DND-41 (cell line): Measurements from ENCODE around the gene LURAP1L.
"Not testable (repeated sequence)": the region's sequence is repeated elsewhere in the genome, so short reads cannot be mapped to it uniquely, and the experiment has no call there.

Experiments used
- ATAC-seq: fragments of 200-7000 bp; cut with Tn5 transposase; 3 replicates; pipeline ENCODE4 v1.9.1; 2021; ENCODE audit warnings: low read depth; ENCODE audit not compliant: insufficient read depth
- DNase-seq: peaks from one replicate; pipeline ENCODE4 v3.0.0-alpha.2; 2020
- H2AFZ ChIP-seq: 2 replicates; pipeline ENCODE4 v1.6.0; 2012; ENCODE audit warnings: low read depth, low read length
- H3K27ac ChIP-seq: 2 replicates; pipeline ENCODE4 v1.5.1; 2012; ENCODE audit warnings: low read length, inconsistent platforms
- H3K27me3 ChIP-seq: fragments of 200-600 bp; sonication (generic); 2 replicates; pipeline ENCODE4 v1.6.0; 2012; ENCODE audit warnings: low read length, mild to moderate bottlenecking, inconsistent platforms; ENCODE audit not compliant: insufficient read depth, poor library complexity
- H3K36me3 ChIP-seq: 2 replicates; pipeline ENCODE4 v1.5.1; 2012; ENCODE audit warnings: low read length, inconsistent platforms; ENCODE audit not compliant: insufficient read depth
- H3K4me1 ChIP-seq: 2 replicates; pipeline ENCODE4 v1.5.1; 2012; ENCODE audit warnings: mild to moderate bottlenecking, low read length; ENCODE audit not compliant: insufficient read depth
- H3K4me2 ChIP-seq: 2 replicates; pipeline ENCODE4 v1.6.0; 2012; ENCODE audit warnings: mild to moderate bottlenecking, moderate library complexity, low read length, inconsistent platforms; ENCODE audit not compliant: insufficient read depth
- H3K4me3 ChIP-seq, 2 experiments: fragments of 200-600 bp in 1 of 2; shearing (Covaris generic) in 1 of 2; 2 replicates each; pipeline ENCODE4 v1.5.1; 2012 to 2016; ENCODE audit warnings: inconsistent platforms in 2 of 2, low read length in 2 of 2, mild to moderate bottlenecking in 2 of 2, low read depth in 1 of 2, moderate library complexity in 1 of 2
- H3K79me2 ChIP-seq: 2 replicates; pipeline ENCODE4 v1.6.0; 2012; ENCODE audit warnings: low read length, inconsistent platforms; ENCODE audit not compliant: insufficient read depth
- H3K9ac ChIP-seq: 2 replicates; pipeline ENCODE4 v1.6.0; 2012; ENCODE audit warnings: low read depth, mild to moderate bottlenecking, inconsistent platforms, low read length, moderate library complexity
- H3K9me3 ChIP-seq: 2 replicates; pipeline ENCODE4 v1.5.1; 2012; ENCODE audit warnings: low read length, moderate library complexity, mild to moderate bottlenecking, inconsistent platforms; ENCODE audit not compliant: insufficient read depth, severe bottlenecking
- H4K20me1 ChIP-seq: 2 replicates; pipeline ENCODE4 v1.6.0; 2012; ENCODE audit warnings: low read length; ENCODE audit not compliant: insufficient read depth
- CTCF ChIP-seq: IDR thresholded peaks from 2 replicates; pipeline ENCODE4 v1.5.1; 2012; ENCODE audit warnings: borderline replicate concordance, low read length, moderate library complexity, mild to moderate bottlenecking; ENCODE audit not compliant: poor library complexity, severe bottlenecking; ENCODE audit errors: extremely low read depth
- EZH2 ChIP-seq: IDR thresholded peaks from 3 replicates; pipeline ENCODE4 v1.6.1; 2012; ENCODE audit warnings: borderline replicate concordance, low read depth, mild to moderate bottlenecking, moderate library complexity, low read length, inconsistent platforms; ENCODE audit not compliant: severe bottlenecking

Gene LURAP1L

GRCh38 chr9:12860998-12861397 is 86.2 kb downstream of the LURAP1L start:
- TF ChIP-seq EZH2 (no peak), CTCF (no peak)
- ATAC-seq (no peak), DNase-seq (no peak)
- H3K27ac ChIP-seq, result no peak overlapping the region
- H3K36me3 ChIP-seq, result no peaks in the 10 kb centered on the region
- H3K4me1 ChIP-seq, result no peaks in the 10 kb centered on the region
- H3K4me3 ChIP-seq, result no peak overlapping the region
- no peaks in the 10 kb centered on the region for H3K79me2 ChIP-seq
- no peak overlapping the region for H2AFZ ChIP-seq
- H3K4me2 ChIP-seq, result no peak overlapping the region
- no peak overlapping the region for H3K9ac ChIP-seq
- no peaks in the 10 kb centered on the region for H3K27me3 ChIP-seq
- no peaks in the 10 kb centered on the region for H3K9me3 ChIP-seq
- H4K20me1 ChIP-seq, result no peaks in the 10 kb centered on the region

GRCh38 chr9:12862611-12863410 is 88.0 kb downstream of the LURAP1L start:
- no peak overlapping the region for H3K4me3 ChIP-seq
- no peak for ATAC-seq
- no peak for DNase-seq

GRCh38 chr9:12863618-12864017 is 88.8 kb downstream of the LURAP1L start:
- Histone ChIP-seq H3K27me3 (no peaks in the 10 kb centered on the region), H3K4me3 (no peak overlapping the region), H3K9ac (no peak overlapping the region), H3K36me3 (no peaks in the 10 kb centered on the region), H3K4me2 (no peak overlapping the region), H2AFZ (no peak overlapping the region), H3K9me3 (no peaks in the 10 kb centered on the region), H3K27ac (no peak overlapping the region), H3K79me2 (no peaks in the 10 kb centered on the region), H3K4me1 (no peaks in the 10 kb centered on the region), H4K20me1 (no peaks in the 10 kb centered on the region)
- ATAC-seq (no peak), DNase-seq (no peak)
- TF ChIP-seq CTCF (no peak), EZH2 (no peak)

More at GRCh38 chr9:12862611-12863410, 88.0 kb downstream of the LURAP1L start:
- no peaks in the 10 kb centered on the region for H3K27me3 ChIP-seq
- no peaks in the 10 kb centered on the region for H3K4me1 ChIP-seq
- no peaks in the 10 kb centered on the region for H3K79me2 ChIP-seq
- no peak for TF ChIP-seq EZH2
- no peak for TF ChIP-seq CTCF
- no peak overlapping the region for H3K27ac ChIP-seq
- no peak overlapping the region for H2AFZ ChIP-seq
- H3K36me3 ChIP-seq, result no peaks in the 10 kb centered on the region
- H4K20me1 ChIP-seq, result no peaks in the 10 kb centered on the region
- no peak overlapping the region for H3K4me2 ChIP-seq
- H3K9me3 ChIP-seq, result no peaks in the 10 kb centered on the region
- H3K9ac ChIP-seq, result no peak overlapping the region

GRCh38 chr9:12865380-12865779 is 90.6 kb downstream of the LURAP1L start:
- H3K4me3 ChIP-seq, DNase-seq, H3K4me2 ChIP-seq, H3K36me3 ChIP-seq, H3K4me1 ChIP-seq, ATAC-seq, H2AFZ ChIP-seq, H3K9ac ChIP-seq, H3K9me3 ChIP-seq, H3K27ac ChIP-seq, H3K27me3 ChIP-seq, H4K20me1 ChIP-seq, H3K79me2 ChIP-seq: not testable (repeated sequence)
